H1 (cell line): Measurements from ENCODE around the gene STXBP5. TPM values are rescaled to one million over a fixed set of nuclear protein-coding genes. Genes with fewer than 3 reads are reported as not detected.

Experiments
- CTCF ChIA-PET: fragments of 300-600 bp; sonication (Branson Sonifier 250); formaldehyde crosslinking; loops from one replicate; lab custom pipeline; 2021; ENCODE audit not compliant: partially characterized antibody; lab: Charles Lee
- POLR2A ChIA-PET: fragments of 300-600 bp; sonication (Branson Sonifier 250); formaldehyde crosslinking; loops from one replicate; lab custom pipeline; 2021; ENCODE audit warnings: inconsistent platforms; ENCODE audit not compliant: partially characterized antibody; lab: Charles Lee
- DNase-seq, 2 experiments: peaks; one replicate each; pipeline versions ENCODE4 v3.0.0 to v3.0.0-alpha.2; 2010 to 2022; ENCODE audit warnings: low spot score in 2 of 2, low read depth in 1 of 2, mixed read lengths in 1 of 2
- FAIRE-seq: peaks from 2 replicates; lab custom pipeline; 2011; peaks lifted over from hg19 to GRCh38; lab: Jason Lieb, UNC
- H2AFZ ChIP-seq: 2 replicates; pipeline ENCODE4 v1.8.1; 2012; ENCODE audit warnings: low read length, inconsistent platforms
- H2AK5ac ChIP-seq: 2 replicates; pipeline ENCODE4 v1.6.1; 2013; ENCODE audit warnings: low read depth, low read length
- H2BK120ac ChIP-seq: replicated peaks from 2 replicates; pipeline ENCODE3; 2013; ENCODE audit warnings: low read depth, low read length, inconsistent platforms
- H2BK12ac ChIP-seq: 2 replicates; pipeline ENCODE4 v1.6.1; 2013; ENCODE audit warnings: low read depth, low read length
- H2BK15ac ChIP-seq: 2 replicates; pipeline ENCODE4 v1.6.1; 2013; ENCODE audit warnings: low read length
- H2BK20ac ChIP-seq: 2 replicates; pipeline ENCODE4 v1.6.1; 2013; ENCODE audit warnings: low read length
- H2BK5ac ChIP-seq: 2 replicates; pipeline ENCODE4 v1.6.1; 2013; ENCODE audit warnings: low read depth, low read length
- H3K14ac ChIP-seq: 2 replicates; pipeline ENCODE4 v1.6.1; 2013; ENCODE audit warnings: inconsistent platforms; ENCODE audit not compliant: insufficient read length
- H3K18ac ChIP-seq: 2 replicates; pipeline ENCODE4 v1.6.1; 2013; ENCODE audit warnings: low read length; ENCODE audit errors: extremely low read depth
- H3K23ac ChIP-seq: 2 replicates; pipeline ENCODE4 v1.6.1; 2013; ENCODE audit warnings: inconsistent platforms; ENCODE audit not compliant: insufficient read length
- H3K23me2 ChIP-seq: 2 replicates; pipeline ENCODE4 v1.6.1; 2013; ENCODE audit warnings: low read depth, low read length
- H3K27ac ChIP-seq: 2 replicates; pipeline ENCODE4 v1.6.1; 2011; ENCODE audit warnings: low read depth, low read length, inconsistent platforms
- H3K27me3 ChIP-seq, 4 experiments: replicated peaks in 1 of 4; 1 replicate in 1 of 4; 2 replicates in 3 of 4; pipeline versions ENCODE4 v1.6.1 to v1.8.1; 2011 to 2013; ENCODE audit warnings: low read length in 3 of 4, mild to moderate bottlenecking in 3 of 4, inconsistent platforms in 2 of 4, mixed read lengths in 2 of 4, moderate library complexity in 1 of 4; ENCODE audit not compliant: control insufficient read depth in 3 of 4, insufficient read depth in 3 of 4; ENCODE audit errors: extremely low read depth in 1 of 4
- H3K36me3 ChIP-seq, 4 experiments: 2 replicates each; pipeline versions ENCODE4 v1.6.1 to v1.8.1; 2011 to 2013; ENCODE audit warnings: mild to moderate bottlenecking in 4 of 4, low read length in 3 of 4, moderate library complexity in 2 of 4, control low read depth in 1 of 4, inconsistent platforms in 1 of 4; ENCODE audit not compliant: insufficient read depth in 4 of 4, control insufficient read depth in 2 of 4
- H3K4ac ChIP-seq: replicated peaks from 2 replicates; pipeline ENCODE3; 2013; ENCODE audit warnings: low read length, low read depth, mixed read lengths, inconsistent platforms; ENCODE audit not compliant: insufficient read length
- H3K4me1 ChIP-seq, 4 experiments: replicated peaks in 1 of 4; 1 replicate in 1 of 4; 2 replicates in 3 of 4; pipeline versions ENCODE4 v1.6.1 to v1.8.1; 2011 to 2013; ENCODE audit warnings: low read length in 3 of 4, inconsistent platforms in 2 of 4, mixed read lengths in 1 of 4; ENCODE audit not compliant: insufficient read depth in 4 of 4, control insufficient read depth in 3 of 4
- H3K4me2 ChIP-seq, 2 experiments: 2 replicates each; pipeline versions ENCODE4 v1.6.1 to v1.8.1; 2011 to 2013; ENCODE audit warnings: low read depth in 2 of 2, low read length in 2 of 2, control low read depth in 1 of 2, inconsistent platforms in 1 of 2, mild to moderate bottlenecking in 1 of 2; ENCODE audit not compliant: insufficient read depth in 1 of 2
- H3K4me3 ChIP-seq, 4 experiments: fragments of 200-600, 300-600 bp in 1 of 4; sonication (generic), shearing (Covaris generic), sonication (Bioruptor Twin) in 1 of 4; 2 replicates each; pipeline versions ENCODE4 v1.5.1 to v1.8.1; 2011 to 2016; ENCODE audit warnings: low read length in 4 of 4, low read depth in 3 of 4, control low read depth in 2 of 4, inconsistent platforms in 2 of 4, mild to moderate bottlenecking in 2 of 4, mixed read lengths in 1 of 4, moderate library complexity in 1 of 4; ENCODE audit not compliant: insufficient read depth in 2 of 4; ENCODE audit errors: extremely low read depth in 1 of 4
- H3K56ac ChIP-seq: replicated peaks from 2 replicates; pipeline ENCODE3; 2013; ENCODE audit warnings: low read depth, mild to moderate bottlenecking, mixed read lengths, low read length, inconsistent platforms; ENCODE audit not compliant: insufficient read length
- H3K79me1 ChIP-seq: 2 replicates; pipeline ENCODE4 v1.6.1; 2013; ENCODE audit warnings: low read depth, low read length, control low read depth
- H3K79me2 ChIP-seq, 2 experiments: 2 replicates each; pipeline versions ENCODE4 v1.6.1 to v1.8.1; 2012 to 2013; ENCODE audit warnings: low read length in 2 of 2, mild to moderate bottlenecking in 2 of 2, inconsistent platforms in 1 of 2; ENCODE audit not compliant: insufficient read depth in 2 of 2, control insufficient read depth in 1 of 2
- H3K9ac ChIP-seq, 4 experiments: replicated peaks in 1 of 4; 1 replicate in 1 of 4; 2 replicates in 3 of 4; pipeline versions ENCODE4 v1.6.1 to v1.8.1; 2011 to 2013; ENCODE audit warnings: low read depth in 3 of 4, low read length in 3 of 4, control low read depth in 2 of 4, mild to moderate bottlenecking in 2 of 4, moderate library complexity in 2 of 4, inconsistent platforms in 1 of 4; ENCODE audit errors: extremely low read depth in 1 of 4
- H3K9me3 ChIP-seq, 2 experiments: 2 replicates each; pipeline versions ENCODE4 v1.6.1 to v1.8.1; 2012 to 2013; ENCODE audit warnings: mild to moderate bottlenecking in 2 of 2, moderate library complexity in 2 of 2, control low read depth in 1 of 2, inconsistent platforms in 1 of 2, low read depth in 1 of 2, low read length in 1 of 2, mixed read lengths in 1 of 2; ENCODE audit not compliant: insufficient read depth in 2 of 2
- H4K20me1 ChIP-seq, 2 experiments: replicated peaks in 1 of 2; 2 replicates each; pipeline versions ENCODE3 to v1.8.1; 2011 to 2013; ENCODE audit warnings: inconsistent platforms in 2 of 2, low read length in 2 of 2, mild to moderate bottlenecking in 1 of 2; ENCODE audit not compliant: insufficient read depth in 2 of 2, control insufficient read depth in 1 of 2
- H4K5ac ChIP-seq: 2 replicates; pipeline ENCODE4 v1.6.1; 2013; ENCODE audit warnings: low read length, low read depth, mixed read lengths, inconsistent platforms; ENCODE audit not compliant: insufficient read length
- H4K8ac ChIP-seq: 2 replicates; pipeline ENCODE4 v1.8.0; 2013; ENCODE audit warnings: mild to moderate bottlenecking, moderate library complexity, low read length, inconsistent platforms; ENCODE audit not compliant: insufficient read depth; ENCODE audit errors: extremely low read depth
- H4K91ac ChIP-seq: replicated peaks from 2 replicates; pipeline ENCODE3; 2013; ENCODE audit warnings: low read length, mixed read lengths, inconsistent platforms; ENCODE audit not compliant: insufficient read length
- ASH2L ChIP-seq: fragments of 200-600, 300-600 bp; sonication (generic); IDR thresholded peaks from one replicate; pipeline ENCODE4 v1.7.1; 2017; ENCODE audit warnings: low read length
- HDAC2 ChIP-seq, 2 experiments: fragments of 300-600 bp in 1 of 2; sonication (generic) in 1 of 2; IDR thresholded peaks; 2 replicates each; pipeline ENCODE4 v1.6.1; 2011 to 2012; ENCODE audit warnings: low read depth in 2 of 2, low read length in 2 of 2, mild to moderate bottlenecking in 2 of 2, moderate library complexity in 2 of 2, borderline replicate concordance in 1 of 2, inconsistent platforms in 1 of 2
- JUND ChIP-seq: IDR thresholded peaks from 2 replicates; pipeline ENCODE4 v1.6.1; 2011; ENCODE audit warnings: mild to moderate bottlenecking, improper control_type of control experiment, low read length
- NRF1 ChIP-seq: IDR thresholded peaks from 2 replicates; pipeline ENCODE4 v1.6.1; 2011; ENCODE audit warnings: mild to moderate bottlenecking, low read depth, low read length, improper control_type of control experiment
- SIX5 ChIP-seq: IDR thresholded peaks from 2 replicates; pipeline ENCODE4 v1.6.1; 2011; ENCODE audit warnings: mild to moderate bottlenecking, low read depth, low read length
- SP2 ChIP-seq: IDR thresholded peaks from 2 replicates; pipeline ENCODE4 v1.6.1; 2012; ENCODE audit warnings: mild to moderate bottlenecking, low read length, inconsistent platforms
- SUZ12 ChIP-seq: fragments of 200-600 bp; sonication (generic); IDR thresholded peaks from 2 replicates; pipeline ENCODE4 v1.6.1; 2012; ENCODE audit warnings: mild to moderate bottlenecking, inconsistent platforms, low read length, moderate library complexity, mixed read lengths
- WGBS, 2 experiments: shearing (Covaris generic) in 1 of 2; methylation state at CpG; one replicate each; pipeline versions ENCODE4 v1.1.6 to v1.1.7; 2013 to 2015; ENCODE audit warnings: low lambda C conversion rate in 2 of 2, mixed read lengths in 2 of 2, inconsistent platforms in 1 of 2, low coverage in 1 of 2, missing lambda C conversion rate in 1 of 2; ENCODE audit not compliant: insufficient replicate concordance in 2 of 2, insufficient coverage in 1 of 2, insufficient read length in 1 of 2; ENCODE audit errors: extremely low coverage in 1 of 2, missing lambda C conversion rate in 1 of 2; 5-methylcytosine and 5-hydroxymethylcytosine counted together
- polyA plus RNA-seq, 7 experiments: library from polyadenylated mRNA; depleted of rRNA in 3 of 7; stranded (reverse) in 5 of 7; unstranded in 2 of 7; fragments of >200 nt in 5 of 7; fragments of 200-250 nt in 2 of 7; gene quantifications; 1 replicate in 5 of 7; 2 replicates in 1 of 7; 4 replicates in 1 of 7; pipeline versions ENCODE4 v1.2.1 to v1.2.3, GENCODE V29; 2011 to 2013; ENCODE audit warnings: missing spikeins in 2 of 7, mixed read lengths in 2 of 7
- total RNA-seq: library from RNA; stranded (reverse); fragmentation: NEBNext Ultra II Directional; extraction: Animal tissue kit (Norgen Biotek cat#: 25700); gene quantifications from 2 replicates; pipeline ENCODE4 v1.2.1, GENCODE V29; 2021

The STXBP5 gene
- total and polyA plus RNA-seq, 2 of the 8 experiments (the other 6 are each of a cell fraction or from before 2014, with no cell fraction given): 2.7 to 10.8 TPM

GRCh38 chr6:147226163-147226724, 22.0 kb downstream of the STXBP5 start:
- Histone ChIP-seq H4K20me1 (peaks cover 0 to 1% of the 10 kb centered on the region in 2 experiments), H3K23me2 (no peaks in the 10 kb centered on the region), H2BK20ac (no peak overlapping the region), H3K4ac (no peak overlapping the region), H3K36me3 (no peaks in the 10 kb centered on the region), H3K18ac (no peak overlapping the region), H3K4me1 (peaks cover 0 to 4% (median 2%) of the 10 kb centered on the region in 4 experiments; a peak in 2 of 7 replicates), H3K27me3 (no peaks in the 10 kb centered on the region), H4K8ac (no peak overlapping the region), H2BK120ac (no peak overlapping the region), H2AK5ac (no peak overlapping the region), H4K91ac (no peak overlapping the region), H3K9ac (no peak overlapping the region), H3K79me2 (peaks cover 0 to 13% of the 10 kb centered on the region in 2 experiments; a peak in 1 of 4 replicates), H2AFZ (no peak overlapping the region), H3K14ac (no peak overlapping the region), H3K4me3 (no peak overlapping the region), H2BK12ac (no peak overlapping the region), H2BK15ac (no peak overlapping the region), H3K4me2 (no peak overlapping the region), H4K5ac (no peak overlapping the region), H3K9me3 (no peaks in the 10 kb centered on the region), H3K56ac (no peak overlapping the region), H3K23ac (no peak overlapping the region), H3K79me1 (no peaks in the 10 kb centered on the region), H3K27ac (no peak overlapping the region), H2BK5ac (no peak overlapping the region)
- ChIA-PET POLR2A (interaction anchor here (0.7 to 1.0 kb wide), 2 partner anchors 13 to 115 kb away, joined by 3 to 4 read pairs; no protein-coding TSS in a partner anchor), CTCF (no interaction called here)
- 98% methylated on average over 2 of the region's 2 CpGs; no CpG with 5 or more reads in 1 of the 2 experiments for WGBS, 2 experiments
- FAIRE-seq (no peak), DNase-seq (no peak)
- TF ChIP-seq ASH2L (no peak), SUZ12 (no peak), SP2 (no peak), SIX5 (no peak), JUND (no peak), NRF1 (no peak), HDAC2 (IDR thresholded peaks at IDR 0.05; ENCODE audit: borderline replicate concordance in 1 of 2, low read depth in 2 of 2, low read length in 2 of 2) (no peak)
